Esophagus muscularis mucosa (tissue), 4 donors: ENCODE data around the gene EMSY. TPM values are rescaled to one million over a fixed set of nuclear protein-coding genes. Genes with fewer than 3 reads are reported as not detected.
A peak's percentile ranks its signal among the peaks of the same experiment; 100 is the strongest.
"Not testable (repeated sequence)": the region's sequence is repeated elsewhere in the genome, so short reads cannot be mapped to it uniquely, and the experiment has no call there.

Experiments used
- DNase-seq: peaks from one replicate; pipeline ENCODE4 v3.0.0-alpha.2; 2017; ENCODE audit errors: extremely low spot score
- H3K27ac ChIP-seq, 4 donors: fragments of 200-600 bp; sonication (generic); replicated peaks in 1 of 4; 1 replicate in 3 of 4; 2 replicates in 1 of 4; pipeline ENCODE4 v1.5.1; 2016 to 2019; ENCODE audit warnings: mild to moderate bottlenecking in 1 of 4
- H3K27me3 ChIP-seq, 4 donors: fragments of 200-600 bp; sonication (generic); one replicate each; pipeline versions ENCODE4 v1.5.1 to v1.6.0; 2016 to 2019
- H3K36me3 ChIP-seq, 4 donors: fragments of 200-600 bp; sonication (generic); one replicate each; pipeline ENCODE4 v1.5.1; 2016 to 2019
- H3K4me1 ChIP-seq, 4 donors: fragments of 200-600 bp; sonication (generic); one replicate each; pipeline ENCODE4 v1.5.1; 2016 to 2019
- H3K4me3 ChIP-seq, 4 donors: fragments of 200-600 bp; sonication (generic); 1 replicate in 2 of 4; 2 replicates in 2 of 4; pipeline ENCODE4 v1.5.1; 2016 to 2019; ENCODE audit warnings: mild to moderate bottlenecking in 4 of 4, moderate library complexity in 1 of 4
- H3K9me3 ChIP-seq, 4 donors: fragments of 200-600 bp; sonication (generic); 1 replicate in 3 of 4; 2 replicates in 1 of 4; pipeline ENCODE4 v1.5.1; 2016 to 2019
- CTCF ChIP-seq, 3 experiments: fragments of 200-600 bp in 2 of 3; fragments of 450-650 bp in 1 of 3; sonication (generic) in 2 of 3; IDR thresholded peaks; one replicate each; pipeline ENCODE4 v1.5.1; 2017 to 2019; ENCODE audit warnings: antibody characterized with exemption in 3 of 3, mild to moderate bottlenecking in 2 of 3, moderate library complexity in 1 of 3
- EP300 ChIP-seq: sonication (generic); formaldehyde crosslinking; IDR thresholded peaks from one replicate; pipeline ENCODE4 v1.6.1; 2017; ENCODE audit warnings: antibody characterized with exemption
- POLR2A ChIP-seq: fragments of 450-650 bp; IDR thresholded peaks from one replicate; pipeline ENCODE4 v1.6.1; 2017; ENCODE audit warnings: antibody characterized with exemption, moderate library complexity, mild to moderate bottlenecking, low read depth
- POLR2AphosphoS5 ChIP-seq, 2 donors: sonication (generic); formaldehyde crosslinking; IDR thresholded peaks; one replicate each; pipeline ENCODE4 v1.6.1; 2017; ENCODE audit warnings: antibody characterized with exemption in 2 of 2
- whole genome bisulfite sequencing: methylation state at CpG from one replicate; pipeline ENCODE4 v1.1.5; 2018; 5-methylcytosine and 5-hydroxymethylcytosine counted together
- intact Hi-C: fragments of 100-400 bp; cut with DNase I; formaldehyde crosslinking; loops from one replicate; pipeline ENCODE4 v1.15.1; 2023
- total RNA-seq, 4 donors: library from RNA; depleted of rRNA; stranded (reverse); fragments of >200 nt; gene quantifications; one replicate each; pipeline versions ENCODE4 v1.1.0 to v1.2.1, GENCODE V29; 2016

The EMSY gene
- total RNA-seq, 4 donors from 2014 or later: 17.1 to 34.6 (median 27.6) TPM

GRCh38 chr11:76592025-76592914 is 147.5 kb downstream of the EMSY start:
- Histone ChIP-seq H3K36me3 (no peaks in the 10 kb centered on the region), H3K4me3 (no peak overlapping the region), H3K9me3 (no peaks in the 10 kb centered on the region), H3K4me1 (peaks cover 7 to 18% (median 11%) of the 10 kb centered on the region in 4 donors), H3K27ac (no peak overlapping the region), H3K27me3 (no peaks in the 10 kb centered on the region)
- intact Hi-C loops: no loop called here
- DNase-seq: peak; percentile 87
- WGBS: 93% methylated on average over 17 of the region's 17 CpGs
- TF ChIP-seq POLR2AphosphoS5 (IDR thresholded peaks at IDR 0.05): no peak
- TF ChIP-seq EP300: no peak
- TF ChIP-seq POLR2A: no peak
- TF ChIP-seq CTCF (IDR thresholded peaks at IDR 0.05): no peak

- Histone ChIP-seq H3K4me1 (peaks cover 7 to 14% (median 11%) of the 10 kb centered on the region in 4 donors), H3K4me3 (no peak overlapping the region), H3K27me3 (no peaks in the 10 kb centered on the region), H3K9me3 (no peaks in the 10 kb centered on the region), H3K27ac (no peak overlapping the region), H3K36me3 (no peaks in the 10 kb centered on the region)
- TF ChIP-seq POLR2AphosphoS5 (IDR thresholded peaks at IDR 0.05) (no peak), POLR2A (no peak), CTCF (IDR thresholded peaks at IDR 0.05) (no peak)
- DNase-seq: peak; percentile 78
- 87% methylated on average over 3 of the region's 3 CpGs for WGBS
- intact Hi-C loops: no loop called here
Measured at GRCh38 chr11:76592961-76593360, 148.1 kb downstream of the EMSY start.

GRCh38 chr11:76595091-76595490 is 150.3 kb downstream of the EMSY start:
- H3K4me3 ChIP-seq, DNase-seq, intact Hi-C loops, H3K4me1 ChIP-seq, H3K27me3 ChIP-seq, H3K9me3 ChIP-seq, H3K27ac ChIP-seq, H3K36me3 ChIP-seq: not testable (repeated sequence)
- WGBS: 81% methylated on average over 4 of the region's 4 CpGs

GRCh38 chr11:76596652-76597051 is 151.8 kb downstream of the EMSY start:
- peak; percentile 66 for DNase-seq
- no peak overlapping the region for H3K27ac ChIP-seq
- H3K27me3 ChIP-seq: no peaks in the 10 kb centered on the region
- intact Hi-C loops: no loop called here
- TF ChIP-seq POLR2A (no peak), CTCF (IDR thresholded peaks at IDR 0.05) (no peak), POLR2AphosphoS5 (IDR thresholded peaks at IDR 0.05) (no peak), EP300 (no peak)
- 84% methylated on average over 9 of the region's 11 CpGs for WGBS
- H3K4me1 ChIP-seq: peaks cover under 1 to 8% (median 4%) of the 10 kb centered on the region in 4 donors
- H3K9me3 ChIP-seq: no peaks in the 10 kb centered on the region
- H3K4me3 ChIP-seq: no peak overlapping the region
- H3K36me3 ChIP-seq: no peaks in the 10 kb centered on the region

GRCh38 chr11:76597533-76598425 is 153.0 kb downstream of the EMSY start:
- no peaks in the 10 kb centered on the region for H3K9me3 ChIP-seq
- H3K27me3 ChIP-seq: no peaks in the 10 kb centered on the region
- peak; percentile 66 for DNase-seq
- H3K4me3 ChIP-seq: no peak overlapping the region
- WGBS: 85% methylated on average over 6 of the region's 12 CpGs
- H3K27ac ChIP-seq: no peak overlapping the region
- H3K4me1 ChIP-seq: peaks cover 12 to 17% (median 15%) of the 10 kb centered on the region in 4 donors
- intact Hi-C loops: no loop called here
- no peaks in the 10 kb centered on the region for H3K36me3 ChIP-seq
- TF ChIP-seq POLR2AphosphoS5 (IDR thresholded peaks at IDR 0.05) (no peak), CTCF (IDR thresholded peaks at IDR 0.05) (no peak), EP300 (no peak), POLR2A (no peak)
